PFSK-1 (cell line): Measurements from ENCODE around the gene ZNF274.

ENCODE experiments used
- FOXP2 ChIP-seq: optimal IDR thresholded peaks from 2 replicates; pipeline ENCODE3; 2011; ENCODE audit warnings: borderline replicate concordance, control low read depth, inconsistent platforms; ENCODE audit not compliant: insufficient read depth; ENCODE audit errors: extremely low read length, extremely low read depth
- POLR2AphosphoS5 ChIP-seq: IDR thresholded peaks from 2 replicates; pipeline ENCODE4 v1.6.1; 2012; ENCODE audit warnings: low read depth, mild to moderate bottlenecking, control low read depth, low read length, moderate library complexity
- REST ChIP-seq, 2 experiments: IDR thresholded peaks; 2 replicates each; pipeline versions ENCODE4 v1.6.1 to v1.8.0; 2011 to 2012; ENCODE audit warnings: low read depth in 2 of 2, low read length in 2 of 2, control low read depth in 1 of 2, inconsistent platforms in 1 of 2, mild to moderate bottlenecking in 1 of 2, moderate library complexity in 1 of 2; ENCODE audit not compliant: insufficient read depth in 1 of 2
- SIN3A ChIP-seq: IDR thresholded peaks from 2 replicates; pipeline ENCODE4 v1.6.1; 2012; ENCODE audit warnings: mild to moderate bottlenecking, low read length, moderate library complexity, borderline replicate concordance; ENCODE audit not compliant: insufficient read depth
- TAF1 ChIP-seq: IDR thresholded peaks from 2 replicates; pipeline ENCODE4 v1.6.1; 2012; ENCODE audit warnings: low read length, control low read depth, borderline replicate concordance; ENCODE audit not compliant: insufficient read depth

Gene ZNF274

GRCh38 chr19:58243351-58243750, 60.5 kb downstream of the ZNF274 start:
- TF ChIP-seq TAF1 (no peak), SIN3A (no peak), REST (IDR thresholded peaks at IDR 0.05; ENCODE audit: insufficient read depth in 1 of 2, low read depth in 2 of 2, low read length in 2 of 2) (no peak), POLR2AphosphoS5 (no peak), FOXP2 (no peak)

- no peak for TF ChIP-seq POLR2AphosphoS5
- TF ChIP-seq REST (IDR thresholded peaks at IDR 0.05; ENCODE audit: insufficient read depth in 1 of 2, low read depth in 2 of 2, low read length in 2 of 2), result no peak
- no peak for TF ChIP-seq TAF1
- TF ChIP-seq SIN3A, result no peak
- TF ChIP-seq FOXP2, result no peak
Measured at GRCh38 chr19:58248886-58249285, 66.0 kb downstream of the ZNF274 start.

GRCh38 chr19:58252102-58252685, 69.3 kb downstream of the ZNF274 start:
- no peak for TF ChIP-seq FOXP2

GRCh38 chr19:58261600-58261967, 78.7 kb downstream of the ZNF274 start:
- TF ChIP-seq SIN3A (no peak), POLR2AphosphoS5 (no peak), TAF1 (no peak), REST (IDR thresholded peaks at IDR 0.05; ENCODE audit: insufficient read depth in 1 of 2, low read depth in 2 of 2, low read length in 2 of 2) (no peak), FOXP2 (no peak)

- TF ChIP-seq TAF1 (no peak), POLR2AphosphoS5 (peak; percentile 11; the same call in 1 of the 2 replicates)
Measured at GRCh38 chr19:58261968-58262921, 79.4 kb downstream of the ZNF274 start.

- TF ChIP-seq SIN3A (no peak), POLR2AphosphoS5 (no peak; the same call in 1 of the 2 replicates), FOXP2 (no peak), REST (IDR thresholded peaks at IDR 0.05; ENCODE audit: insufficient read depth in 1 of 2, low read depth in 2 of 2, low read length in 2 of 2) (no peak), TAF1 (no peak)
Measured at GRCh38 chr19:58262922-58263296, 80.0 kb downstream of the ZNF274 start.
